GM23338 (cell line): ENCODE measurements around the gene LRSAM1. TPM values are rescaled to one million over a fixed set of nuclear protein-coding genes. Genes with fewer than 3 reads are reported as not detected.

Source experiments
- ATAC-seq: fragments of 200-7000 bp; cut with Tn5 transposase; 3 replicates; pipeline ENCODE4 v1.9.1; 2020
- DNase-seq: peaks from one replicate; pipeline ENCODE4 v3.0.0-alpha.2; 2015; ENCODE audit warnings: low spot score
- H2AFZ ChIP-seq: fragments of 200-600 bp; sonication (generic); 2 replicates; pipeline ENCODE4 v1.8.0; 2016; ENCODE audit warnings: antibody characterized with exemption, mild to moderate bottlenecking, moderate library complexity
- H3F3A ChIP-seq: fragments of 200-600 bp; sonication (generic); replicated peaks from 2 replicates; pipeline ENCODE4 v1.8.0; 2017; ENCODE audit warnings: antibody characterized with exemption, mixed run types, low read depth
- H3K27ac ChIP-seq: fragments of 200-600 bp; sonication (generic); 2 replicates; pipeline ENCODE4 v1.6.1; 2016; ENCODE audit warnings: low read depth
- H3K27me3 ChIP-seq: fragments of 200-600 bp; sonication (generic); 2 replicates; pipeline ENCODE4 v1.8.0; 2016; ENCODE audit warnings: mild to moderate bottlenecking, mixed run types, moderate library complexity; ENCODE audit not compliant: insufficient read depth
- H3K36me3 ChIP-seq: fragments of 200-600 bp; sonication (generic); 2 replicates; pipeline ENCODE4 v1.8.0; 2016; ENCODE audit warnings: mild to moderate bottlenecking; ENCODE audit not compliant: insufficient read depth
- H3K4me1 ChIP-seq: fragments of 200-600 bp; sonication (generic); 2 replicates; pipeline ENCODE4 v1.8.0; 2016; ENCODE audit warnings: mild to moderate bottlenecking, moderate library complexity; ENCODE audit not compliant: insufficient read depth
- H3K4me2 ChIP-seq: fragments of 200-600 bp; sonication (generic); 2 replicates; pipeline ENCODE4 v1.7.1; 2017; ENCODE audit warnings: mixed run types
- H3K4me3 ChIP-seq: fragments of 200-600 bp; sonication (generic); 2 replicates; pipeline ENCODE4 v1.6.1; 2016; ENCODE audit warnings: mixed run types
- H3K79me2 ChIP-seq: fragments of 200-600 bp; sonication (generic); replicated peaks from 2 replicates; pipeline ENCODE4 v1.8.0; 2017; ENCODE audit warnings: mild to moderate bottlenecking; ENCODE audit not compliant: insufficient read depth
- H3K9me2 ChIP-seq: fragments of 200-600 bp; sonication (generic); 2 replicates; pipeline ENCODE4 v1.8.0; 2017; ENCODE audit not compliant: insufficient read depth
- H4K20me1 ChIP-seq: fragments of 200-600 bp; sonication (generic); replicated peaks from 2 replicates; pipeline ENCODE4 v1.8.0; 2017; ENCODE audit warnings: mild to moderate bottlenecking; ENCODE audit not compliant: insufficient read depth
- H3K27ac Mint-ChIP-seq: 2 replicates; pipeline ENCODE4 v1.8.0; 2020; ENCODE audit warnings: inconsistent platforms, mild to moderate bottlenecking, moderate library complexity, mixed read lengths
- H3K27me3 Mint-ChIP-seq: 3 replicates; pipeline ENCODE4 v1.8.0; 2022; ENCODE audit warnings: low read depth, mild to moderate bottlenecking, moderate library complexity, mixed read lengths, inconsistent platforms; ENCODE audit not compliant: insufficient read depth, poor library complexity
- H3K36me3 Mint-ChIP-seq: 3 replicates; pipeline ENCODE4 v1.8.0; 2021; ENCODE audit warnings: low read depth, mild to moderate bottlenecking, inconsistent platforms, moderate library complexity, mixed read lengths
- H3K4me1 Mint-ChIP-seq: 3 replicates; pipeline ENCODE4 v1.8.0; 2020; ENCODE audit warnings: mild to moderate bottlenecking, inconsistent platforms, mixed read lengths
- H3K4me3 Mint-ChIP-seq: 3 replicates; pipeline ENCODE4 v1.8.0; 2021; ENCODE audit warnings: moderate library complexity, mild to moderate bottlenecking, inconsistent platforms, mixed read lengths
- H3K9me3 Mint-ChIP-seq: 3 replicates; pipeline ENCODE4 v1.8.0; 2020; ENCODE audit warnings: moderate library complexity, mild to moderate bottlenecking, inconsistent platforms, mixed read lengths
- CREB1 ChIP-seq: fragments of 250-450 bp; sonication (Bioruptor Pico); IDR thresholded peaks from 2 replicates; pipeline ENCODE4 v1.5.0; 2020; ENCODE audit warnings: low read depth, mild to moderate bottlenecking, moderate library complexity
- CTCF ChIP-seq, 2 experiments: fragments of 200-600 bp in 1 of 2; sonication (generic) in 1 of 2; conservative IDR thresholded peaks; 2 replicates each; pipeline versions ENCODE4 v1.5.1 to v1.6.1; 2016 to 2017; ENCODE audit warnings: antibody characterized with exemption in 2 of 2, low read depth in 2 of 2, mild to moderate bottlenecking in 2 of 2, moderate library complexity in 1 of 2
- EZH2phosphoT487 ChIP-seq: fragments of 200-600 bp; sonication (generic); IDR thresholded peaks from one replicate; pipeline ENCODE4 v1.8.1; 2018; ENCODE audit warnings: antibody characterized with exemption; ENCODE audit not compliant: unreplicated experiment
- JUNB ChIP-seq: IDR thresholded peaks from one replicate; pipeline ENCODE4 v1.6.1; 2016; ENCODE audit warnings: antibody characterized with exemption; ENCODE audit not compliant: unreplicated experiment
- NANOG ChIP-seq: IDR thresholded peaks from 2 replicates; pipeline ENCODE4 v1.6.1; 2016; ENCODE audit warnings: antibody characterized with exemption, borderline replicate concordance
- POLR2AphosphoS5 ChIP-seq: IDR thresholded peaks from 2 replicates; pipeline ENCODE4 v1.6.1; 2016; ENCODE audit warnings: antibody characterized with exemption, low read depth
- STAT1 ChIP-seq: IDR thresholded peaks from one replicate; pipeline ENCODE4 v1.6.1; 2016; ENCODE audit warnings: antibody characterized with exemption; ENCODE audit not compliant: unreplicated experiment
- ZNF331 ChIP-seq: fragments of 250-450 bp; sonication (Bioruptor Pico); IDR thresholded peaks from 2 replicates; pipeline ENCODE4 v1.5.0; 2020; ENCODE audit warnings: low read depth, mild to moderate bottlenecking, moderate library complexity
- polyA plus RNA-seq: library from polyadenylated mRNA; unstranded; fragments of >200 nt; fragmentation: Nextera tagmentation; extraction: Ambion mirVana; gene quantifications from 2 replicates; pipeline ENCODE4 v1.2.1, GENCODE V29; 2016
- total RNA-seq: library from RNA; depleted of rRNA; stranded (reverse); fragments of >200 nt; shearing (Covaris generic); gene quantifications from 2 replicates; pipeline ENCODE4 v1.2.3, GENCODE V29; 2014
- TF ChIP-seq, protein P1 (sequence below): IDR thresholded peaks from one replicate; pipeline ENCODE4 v1.6.1; 2018; ENCODE audit warnings: antibody characterized with exemption; ENCODE audit not compliant: unreplicated experiment

The LRSAM1 gene
- total and polyA plus RNA-seq, 2 experiments from 2014 or later = 12.8 to 21.9 TPM

- Histone ChIP-seq H3K27ac (peak overlapping the region; percentile 98), H3K36me3 (peaks cover 71% of the 10 kb centered on the region), H3K4me2 (no peak overlapping the region), H2AFZ (no peak overlapping the region), H4K20me1 (peaks cover 41% of the 10 kb centered on the region), H3K27me3 (no peaks in the 10 kb centered on the region), H3K4me3 (no peak overlapping the region), H3K79me2 (peaks cover 36% of the 10 kb centered on the region), H3K4me1 (peaks cover 17% of the 10 kb centered on the region), H3K9me2 (no peaks in the 10 kb centered on the region), H3F3A (peaks cover 75% of the 10 kb centered on the region)
- ATAC-seq (no peak), DNase-seq (no peak)
- peak overlapping the region; percentile 49; the same call in 1 of the 2 replicates for H3K27ac Mint-ChIP-seq
- peaks cover 22% of the 10 kb centered on the region for H3K9me3 Mint-ChIP-seq
- peaks cover 16% of the 10 kb centered on the region for H3K4me1 Mint-ChIP-seq
- H3K27me3 Mint-ChIP-seq = peaks cover 44% of the 10 kb centered on the region
- TF ChIP-seq NANOG (no peak), STAT1 (no peak), JUNB (no peak), EZH2phosphoT487 (no peak), ZNF331 (CRISPR knock-in tag) (no peak), CREB1 (CRISPR knock-in tag) (no peak), POLR2AphosphoS5 (no peak), CTCF (conservative IDR thresholded peaks at IDR 0.05; ENCODE audit: low read depth in 2 of 2) (no peak)
- TF ChIP-seq, protein P1, sequence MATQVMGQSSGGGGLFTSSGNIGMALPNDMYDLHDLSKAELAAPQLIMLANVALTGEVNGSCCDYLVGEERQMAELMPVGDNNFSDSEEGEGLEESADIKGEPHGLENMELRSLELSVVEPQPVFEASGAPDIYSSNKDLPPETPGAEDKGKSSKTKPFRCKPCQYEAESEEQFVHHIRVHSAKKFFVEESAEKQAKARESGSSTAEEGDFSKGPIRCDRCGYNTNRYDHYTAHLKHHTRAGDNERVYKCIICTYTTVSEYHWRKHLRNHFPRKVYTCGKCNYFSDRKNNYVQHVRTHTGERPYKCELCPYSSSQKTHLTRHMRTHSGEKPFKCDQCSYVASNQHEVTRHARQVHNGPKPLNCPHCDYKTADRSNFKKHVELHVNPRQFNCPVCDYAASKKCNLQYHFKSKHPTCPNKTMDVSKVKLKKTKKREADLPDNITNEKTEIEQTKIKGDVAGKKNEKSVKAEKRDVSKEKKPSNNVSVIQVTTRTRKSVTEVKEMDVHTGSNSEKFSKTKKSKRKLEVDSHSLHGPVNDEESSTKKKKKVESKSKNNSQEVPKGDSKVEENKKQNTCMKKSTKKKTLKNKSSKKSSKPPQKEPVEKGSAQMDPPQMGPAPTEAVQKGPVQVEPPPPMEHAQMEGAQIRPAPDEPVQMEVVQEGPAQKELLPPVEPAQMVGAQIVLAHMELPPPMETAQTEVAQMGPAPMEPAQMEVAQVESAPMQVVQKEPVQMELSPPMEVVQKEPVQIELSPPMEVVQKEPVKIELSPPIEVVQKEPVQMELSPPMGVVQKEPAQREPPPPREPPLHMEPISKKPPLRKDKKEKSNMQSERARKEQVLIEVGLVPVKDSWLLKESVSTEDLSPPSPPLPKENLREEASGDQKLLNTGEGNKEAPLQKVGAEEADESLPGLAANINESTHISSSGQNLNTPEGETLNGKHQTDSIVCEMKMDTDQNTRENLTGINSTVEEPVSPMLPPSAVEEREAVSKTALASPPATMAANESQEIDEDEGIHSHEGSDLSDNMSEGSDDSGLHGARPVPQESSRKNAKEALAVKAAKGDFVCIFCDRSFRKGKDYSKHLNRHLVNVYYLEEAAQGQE = no peak
- H3K36me3 Mint-ChIP-seq = peaks cover 93% of the 10 kb centered on the region
- H3K4me3 Mint-ChIP-seq = peak overlapping the region; percentile 18; the same call in 2 of the 3 replicates
Observed at GRCh38 chr9:127446713-127447415, 4.4 kb upstream of the LRSAM1 start.
